ENCODE results near the gene TCEAL4. TPM values are rescaled to one million over a fixed set of nuclear protein-coding genes. Genes with fewer than 3 reads are reported as not detected.

The TCEAL4 gene
- total RNA-seq, 1 donor from 2014 or later: 92.3 TPM

DNA sequence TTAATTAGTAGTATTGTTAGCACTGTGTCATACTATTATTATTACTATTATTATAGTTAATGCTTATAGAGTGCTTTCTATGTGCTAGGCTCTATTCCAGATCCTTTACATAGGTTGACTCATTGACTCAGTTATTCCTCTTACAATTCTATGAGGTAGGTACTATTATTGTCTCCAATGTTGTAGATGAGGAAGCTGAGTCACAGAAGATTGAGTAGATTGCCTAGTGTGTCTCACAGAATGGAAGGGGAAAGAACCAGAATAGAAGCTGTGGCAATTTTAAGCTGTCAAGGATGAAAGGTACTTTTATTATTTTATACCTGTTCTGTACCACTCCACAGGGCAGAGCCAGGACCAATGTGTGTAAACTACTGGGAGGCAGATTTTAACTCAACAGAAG is 41.5 kb downstream of the TCEAL4 start:
- Histone ChIP-seq H3K27ac (no peak overlapping the region), H3K36me3 (no peaks in the 10 kb centered on the region), H3K4me3 (no peak overlapping the region), H3K27me3 (no peaks in the 10 kb centered on the region), H3K4me1 (no peaks in the 10 kb centered on the region), H3K9me3 (no peaks in the 10 kb centered on the region)
- ATAC-seq: no peak
- intact Hi-C loops (cut with DNase I): no loop called here
- DNase-seq: no peak
- TF ChIP-seq, protein P1, sequence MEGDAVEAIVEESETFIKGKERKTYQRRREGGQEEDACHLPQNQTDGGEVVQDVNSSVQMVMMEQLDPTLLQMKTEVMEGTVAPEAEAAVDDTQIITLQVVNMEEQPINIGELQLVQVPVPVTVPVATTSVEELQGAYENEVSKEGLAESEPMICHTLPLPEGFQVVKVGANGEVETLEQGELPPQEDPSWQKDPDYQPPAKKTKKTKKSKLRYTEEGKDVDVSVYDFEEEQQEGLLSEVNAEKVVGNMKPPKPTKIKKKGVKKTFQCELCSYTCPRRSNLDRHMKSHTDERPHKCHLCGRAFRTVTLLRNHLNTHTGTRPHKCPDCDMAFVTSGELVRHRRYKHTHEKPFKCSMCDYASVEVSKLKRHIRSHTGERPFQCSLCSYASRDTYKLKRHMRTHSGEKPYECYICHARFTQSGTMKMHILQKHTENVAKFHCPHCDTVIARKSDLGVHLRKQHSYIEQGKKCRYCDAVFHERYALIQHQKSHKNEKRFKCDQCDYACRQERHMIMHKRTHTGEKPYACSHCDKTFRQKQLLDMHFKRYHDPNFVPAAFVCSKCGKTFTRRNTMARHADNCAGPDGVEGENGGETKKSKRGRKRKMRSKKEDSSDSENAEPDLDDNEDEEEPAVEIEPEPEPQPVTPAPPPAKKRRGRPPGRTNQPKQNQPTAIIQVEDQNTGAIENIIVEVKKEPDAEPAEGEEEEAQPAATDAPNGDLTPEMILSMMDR (IDR thresholded peaks at IDR 0.05): no peak

DNA sequence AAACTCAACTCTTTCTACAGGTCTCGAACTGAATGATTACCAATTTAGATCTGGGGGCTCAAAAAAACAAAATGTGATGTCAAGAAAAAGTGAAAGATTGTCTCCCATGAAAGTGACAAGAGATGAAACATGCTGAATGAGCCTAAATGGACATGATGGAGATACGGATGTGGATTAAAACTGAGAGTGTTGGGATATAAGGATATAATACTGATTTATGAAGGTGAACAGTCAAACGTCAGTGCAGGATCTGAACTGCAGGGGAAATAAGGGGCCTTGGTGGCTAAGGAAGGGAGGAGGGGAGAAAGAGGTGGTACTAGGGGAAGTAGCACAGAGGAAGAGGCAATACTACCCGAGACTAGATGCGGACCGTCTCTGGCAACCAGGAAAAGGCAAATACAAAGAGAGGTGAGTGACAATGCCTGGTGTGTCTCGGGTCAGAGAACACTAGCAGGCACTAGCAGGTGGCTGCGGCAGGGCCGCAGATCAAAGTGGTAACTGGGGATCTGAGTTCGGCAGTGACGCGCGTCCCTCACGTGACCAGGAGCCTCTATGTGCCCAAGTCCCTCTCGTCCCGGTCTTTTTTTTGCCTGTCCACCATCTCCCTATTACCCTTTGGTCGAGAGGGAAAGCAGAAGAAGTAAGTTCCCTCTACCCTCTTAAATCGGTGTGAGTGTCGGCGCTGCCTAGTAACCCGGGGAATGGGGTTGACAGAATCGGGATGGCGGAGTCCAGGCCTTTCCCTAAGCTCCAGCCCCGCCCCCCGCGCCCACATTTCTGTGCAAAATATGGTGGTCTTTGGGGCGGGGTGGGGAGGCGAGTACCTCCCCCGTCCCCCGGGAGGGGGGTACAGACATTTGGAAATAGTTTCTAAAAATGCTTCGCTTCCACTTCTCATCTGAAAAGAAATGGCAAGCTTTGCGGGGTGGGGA is 43.3 kb downstream of the TCEAL4 start, which contains the start of gene TCEAL1:
Gene TCEAL1, plus strand, starts transcription at position 590 of the 932 bp plus-strand sequence. CDS start 942 bp downstream, outside the sequence.
- H3K36me3 ChIP-seq: no peaks in the 10 kb centered on the region
- TF ChIP-seq, protein P1 (IDR thresholded peaks at IDR 0.05): no peak
- no peaks in the 10 kb centered on the region for H3K4me1 ChIP-seq
- intact Hi-C loops (cut with DNase I): no loop called here
- DNase-seq: peak; percentile 80
- H3K4me3 ChIP-seq: peak within 1 kb of the TSS; percentile 62
- H3K9me3 ChIP-seq: no peaks in the 10 kb centered on the region
- H3K27ac ChIP-seq: peak within 1 kb of the TSS; percentile 88
- H3K27me3 ChIP-seq: no peaks in the 10 kb centered on the region
- ATAC-seq: peak; percentile 67

DNA sequence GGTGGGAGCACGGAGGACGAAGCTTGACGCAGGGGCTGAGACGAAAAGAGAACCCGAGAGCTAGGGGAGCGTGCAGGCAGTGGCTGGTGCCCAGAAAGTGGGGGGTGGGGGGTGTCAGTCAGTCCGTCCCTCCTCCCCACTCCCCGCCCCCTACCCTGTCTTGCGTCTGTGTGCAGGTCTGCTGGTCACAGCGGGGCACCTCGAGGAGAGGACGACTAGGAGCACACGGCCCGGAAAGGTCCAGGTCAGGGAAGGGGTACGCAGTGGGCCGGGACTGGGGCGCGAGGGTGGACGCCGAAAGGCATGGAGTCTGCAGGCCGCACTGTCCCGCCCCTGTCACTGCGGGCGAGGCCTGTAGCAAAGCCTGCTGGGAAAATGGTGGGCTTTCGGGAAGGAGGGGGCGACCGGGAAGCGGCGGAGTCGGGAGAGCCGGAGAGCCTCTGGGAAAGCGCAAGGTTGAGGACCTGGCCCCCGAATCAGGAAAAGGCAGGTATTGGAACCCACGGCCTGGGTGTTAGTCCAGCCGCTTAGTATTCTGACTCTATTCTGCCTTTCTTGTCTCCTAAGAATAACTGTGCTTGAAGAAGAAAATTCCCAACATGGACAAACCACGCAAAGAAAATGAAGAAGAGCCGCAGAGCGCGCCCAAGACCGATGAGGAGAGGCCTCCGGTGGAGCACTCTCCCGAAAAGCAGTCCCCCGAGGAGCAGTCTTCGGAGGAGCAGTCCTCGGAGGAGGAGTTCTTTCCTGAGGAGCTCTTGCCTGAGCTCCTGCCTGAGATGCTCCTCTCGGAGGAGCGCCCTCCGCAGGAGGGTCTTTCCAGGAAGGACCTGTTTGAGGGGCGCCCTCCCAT is 44.2 kb downstream of the TCEAL4 start:
- no peaks in the 10 kb centered on the region for H3K36me3 ChIP-seq
- H3K4me3 ChIP-seq: peak overlapping the region; percentile 62
- intact Hi-C loops (cut with DNase I): no loop called here
- H3K27me3 ChIP-seq: no peaks in the 10 kb centered on the region
- TF ChIP-seq, protein P1 (IDR thresholded peaks at IDR 0.05): peak; percentile 43
- H3K4me1 ChIP-seq: no peaks in the 10 kb centered on the region
- DNase-seq (peak; percentile 81), ATAC-seq (peak; percentile 91)
- peak overlapping the region; percentile 88 for H3K27ac ChIP-seq
- no peaks in the 10 kb centered on the region for H3K9me3 ChIP-seq

DNA sequence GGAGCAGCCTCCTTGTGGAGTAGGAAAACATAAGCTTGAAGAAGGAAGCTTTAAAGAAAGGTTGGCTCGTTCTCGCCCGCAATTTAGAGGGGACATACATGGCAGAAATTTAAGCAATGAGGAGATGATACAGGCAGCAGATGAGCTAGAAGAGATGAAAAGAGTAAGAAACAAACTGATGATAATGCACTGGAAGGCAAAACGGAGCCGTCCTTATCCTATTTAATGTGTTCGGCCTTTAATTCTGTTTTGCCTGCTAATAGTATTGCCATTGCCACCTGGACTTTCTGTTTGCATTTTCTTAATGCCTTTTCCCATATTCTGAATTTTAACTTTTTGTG is 44.8 kb downstream of the TCEAL4 start:
- Histone ChIP-seq H3K36me3 (no peaks in the 10 kb centered on the region), H3K27me3 (no peaks in the 10 kb centered on the region), H3K4me1 (no peaks in the 10 kb centered on the region), H3K9me3 (no peaks in the 10 kb centered on the region), H3K27ac (peak overlapping the region; percentile 88), H3K4me3 (peak overlapping the region; percentile 62)
- intact Hi-C loops (cut with DNase I): no loop called here
- DNase-seq (no peak), ATAC-seq (no peak)
- TF ChIP-seq, protein P1 (IDR thresholded peaks at IDR 0.05): no peak

DNA sequence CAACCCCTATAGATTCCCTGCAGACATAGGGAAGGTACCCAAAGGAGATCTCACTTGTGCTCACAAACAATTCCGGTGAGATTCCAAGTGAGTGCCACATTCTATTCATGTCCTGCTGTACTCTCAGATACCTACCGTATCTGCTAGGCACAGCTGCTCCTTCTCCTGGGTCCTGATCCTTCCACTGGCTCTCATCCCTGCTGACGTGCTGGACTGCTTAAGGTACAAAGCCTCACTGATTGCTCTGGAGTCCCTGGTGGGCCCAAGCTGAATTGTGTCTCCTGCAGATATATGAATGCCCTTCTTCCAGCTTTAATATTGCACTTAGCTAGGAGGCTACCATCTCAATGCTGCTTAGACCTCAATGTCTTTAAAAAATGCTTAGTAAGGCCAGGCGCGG is 45.8 kb downstream of the TCEAL4 start:
- no peaks in the 10 kb centered on the region for H3K4me1 ChIP-seq
- H3K4me3 ChIP-seq: no peak overlapping the region
- H3K9me3 ChIP-seq: no peaks in the 10 kb centered on the region
- no peaks in the 10 kb centered on the region for H3K36me3 ChIP-seq
- TF ChIP-seq, protein P1 (IDR thresholded peaks at IDR 0.05): no peak
- intact Hi-C loops (cut with DNase I): no loop called here
- ATAC-seq (no peak), DNase-seq (no peak)
- H3K27ac ChIP-seq: no peak overlapping the region
- no peaks in the 10 kb centered on the region for H3K27me3 ChIP-seq
